8988T (cell line): ENCODE data around the gene BRD9.
A peak's percentile ranks its signal among the peaks of the same experiment; 100 is the strongest.
"Not testable (repeated sequence)": the region's sequence is repeated elsewhere in the genome, so short reads cannot be mapped to it uniquely, and the experiment has no call there.

Experiments used
- DNase-seq: peaks from one replicate; pipeline ENCODE4 v3.0.0; 2011

The BRD9 gene

GRCh38 chr5:892394-893136, at the start of gene BRD9, which contains the start of gene TRIP13:
Gene BRD9, minus strand, starts transcription at chr5:892801. Its CDS starts 144 bp downstream, at chr5:892657.
Gene TRIP13, plus strand, starts transcription at chr5:892884. Its CDS starts 115 bp downstream, at chr5:892999.
- peak; percentile 100 for DNase-seq

GRCh38 chr5:940741-941140, 48.1 kb upstream of the BRD9 start:
- DNase-seq = not testable (repeated sequence)

- DNase-seq = no peak
Observed at GRCh38 chr5:939368-939767, 46.8 kb upstream of the BRD9 start.

- no peak for DNase-seq
Observed at GRCh38 chr5:937151-937924, 44.7 kb upstream of the BRD9 start.

DNA sequence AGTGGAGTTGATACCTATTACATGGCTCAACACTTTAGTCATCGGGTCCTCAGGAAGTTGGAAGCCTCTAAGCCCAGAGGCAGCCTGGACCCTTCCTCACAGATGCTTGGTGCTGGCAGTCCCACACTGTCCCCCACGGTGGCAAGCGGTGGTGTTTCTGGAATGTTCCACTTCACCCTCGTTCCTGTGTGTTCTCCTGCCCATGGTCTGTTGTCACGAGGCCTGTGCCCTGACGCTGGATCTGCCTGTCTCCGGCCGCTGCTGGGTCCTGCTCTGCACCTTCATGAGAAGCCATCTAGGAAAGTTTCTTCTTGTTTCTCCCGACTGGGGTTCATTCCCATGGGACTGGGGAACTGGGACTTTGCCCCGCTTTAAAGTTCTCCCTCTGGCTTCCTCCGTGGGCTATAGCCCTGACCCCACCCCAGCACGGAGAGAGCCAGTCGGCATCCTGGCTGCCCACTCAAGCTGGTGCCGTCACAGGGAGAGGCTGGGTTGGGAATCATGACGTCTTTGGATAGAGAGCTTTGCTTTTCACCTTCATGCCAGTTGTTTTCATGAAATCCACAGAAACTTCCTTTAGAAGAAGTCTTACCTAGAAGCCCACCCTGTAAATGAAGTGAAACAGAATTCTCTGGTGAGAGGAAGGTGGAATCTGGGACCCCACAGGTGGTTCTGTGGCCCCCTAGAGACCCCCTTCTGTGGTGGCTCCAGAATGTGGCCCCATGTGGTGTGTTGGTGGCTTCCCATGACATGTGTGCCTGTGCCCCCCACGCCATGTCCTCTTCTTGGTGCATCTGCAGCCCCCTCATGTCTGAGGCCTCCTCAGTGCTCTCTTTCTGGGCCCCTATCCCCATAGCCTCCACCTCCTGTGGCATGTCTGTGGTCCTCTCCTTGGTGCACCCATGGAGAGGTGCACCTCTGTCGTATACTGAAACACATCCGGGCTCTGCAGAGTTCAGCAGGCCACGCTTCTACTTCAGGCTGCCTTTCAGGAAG, 43.8 kb upstream of the BRD9 start:
- no peak for DNase-seq

- DNase-seq = no peak
Observed at GRCh38 chr5:935510-936084, 43.0 kb upstream of the BRD9 start.

- not testable (repeated sequence) for DNase-seq
Observed at GRCh38 chr5:934381-934967, 41.9 kb upstream of the BRD9 start.

GRCh38 chr5:933951-934350, 41.4 kb upstream of the BRD9 start:
- DNase-seq = not testable (repeated sequence)

DNA sequence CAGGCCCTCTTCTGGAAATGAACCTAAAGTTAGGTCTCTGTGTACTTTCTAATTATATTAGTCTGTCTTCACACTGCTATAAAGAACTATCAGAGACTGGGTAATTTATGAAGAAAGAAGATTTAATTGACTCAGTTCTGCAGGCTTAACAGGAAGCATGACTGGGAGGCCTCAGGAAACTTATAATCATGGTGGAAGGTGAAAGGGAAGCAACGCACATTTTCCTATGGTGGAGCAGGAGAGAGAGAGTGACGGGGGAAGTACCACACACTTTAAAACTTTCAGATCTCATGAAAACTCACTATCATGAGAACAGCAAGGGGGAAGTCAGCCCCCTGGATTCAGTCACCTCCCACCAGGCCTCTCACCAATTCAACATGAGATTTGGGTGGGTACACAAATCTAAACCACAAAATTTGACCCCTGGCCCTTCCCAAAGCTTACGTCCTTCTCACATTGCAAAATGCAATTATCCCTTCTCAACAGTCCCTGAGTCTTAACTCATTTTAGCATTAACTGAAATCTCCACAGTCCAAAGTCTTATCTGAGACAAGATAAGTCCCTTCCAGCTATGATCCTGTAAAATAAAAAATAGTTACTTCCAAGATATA, 40.8 kb upstream of the BRD9 start:
- DNase-seq = no peak

DNA sequence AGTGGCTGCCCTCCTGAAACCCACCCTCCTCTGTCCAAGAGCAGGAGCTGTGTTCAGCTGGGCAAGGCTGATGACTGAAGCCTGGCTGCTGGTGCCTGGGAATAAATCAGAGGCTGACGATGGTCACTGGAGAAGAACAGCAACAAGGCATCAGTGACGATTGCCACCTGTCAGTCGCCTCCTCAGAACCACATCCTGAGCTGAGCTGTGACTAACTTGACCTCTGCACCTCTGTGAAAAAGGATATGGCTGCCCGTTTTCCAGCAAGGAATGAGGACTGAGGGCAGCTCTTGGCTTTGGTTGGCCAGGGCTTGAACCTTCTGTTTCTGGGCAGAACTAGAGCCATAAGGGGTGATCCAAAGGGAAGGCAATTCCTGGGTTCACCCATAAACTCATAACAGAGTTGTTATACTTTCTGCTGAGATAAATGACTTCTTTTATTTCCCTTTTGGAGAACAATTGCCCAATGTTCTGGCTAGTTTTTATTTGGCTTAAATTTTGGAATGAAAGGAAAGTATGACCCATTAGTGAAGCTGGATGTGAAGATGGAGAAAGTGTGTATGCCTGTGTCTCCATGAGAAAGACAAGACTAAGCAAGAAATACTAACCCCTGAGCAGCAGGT, 40.1 kb upstream of the BRD9 start:
- DNase-seq = no peak

DNA sequence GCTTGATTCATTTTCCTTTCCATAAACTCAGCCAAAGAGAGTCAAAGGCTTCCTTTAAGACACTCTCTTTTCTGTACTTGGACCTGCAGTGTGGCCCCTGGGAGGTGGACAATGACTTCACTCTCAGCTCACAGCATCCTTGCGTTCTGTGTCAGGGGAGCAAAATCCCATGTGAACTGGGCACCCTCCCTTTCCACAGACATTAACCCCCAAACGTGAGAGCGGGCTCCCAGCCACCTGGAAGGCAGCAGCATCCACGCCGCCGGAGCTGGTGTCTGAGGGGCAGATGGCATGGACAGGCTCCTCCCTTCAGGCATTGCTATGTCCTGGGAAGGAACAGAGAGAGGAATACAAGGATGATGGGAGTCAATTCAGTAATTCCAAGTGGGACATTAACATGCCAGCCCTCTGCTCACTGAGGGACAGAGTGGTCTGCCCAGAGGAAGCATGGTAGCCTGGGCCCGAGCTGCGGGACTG, 39.6 kb upstream of the BRD9 start:
- DNase-seq = no peak

GRCh38 chr5:931570-932145, 39.1 kb upstream of the BRD9 start:
- DNase-seq = no peak

- DNase-seq = no peak
Observed at GRCh38 chr5:930866-931265, 38.3 kb upstream of the BRD9 start.

DNA sequence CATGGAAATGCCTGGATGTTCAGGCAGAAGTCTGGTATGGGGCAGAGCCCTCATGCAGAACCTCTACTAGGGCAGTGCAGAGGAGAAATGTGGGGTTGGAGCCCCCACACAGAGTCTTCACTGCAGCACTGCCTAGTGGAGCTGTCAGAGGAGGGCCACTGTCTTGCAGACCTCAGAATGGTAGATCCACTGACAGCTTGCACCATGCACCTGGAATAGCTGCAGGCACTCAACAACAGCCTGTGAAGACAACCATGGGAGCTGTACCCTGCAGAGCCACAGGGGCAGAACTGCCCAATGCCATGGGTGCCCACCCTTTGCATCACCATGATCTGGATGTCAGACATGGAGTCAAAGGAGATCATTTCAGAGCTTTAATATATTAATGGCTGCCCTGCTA, 37.0 kb upstream of the BRD9 start:
- DNase-seq = no peak

- not testable (repeated sequence) for DNase-seq
Observed at GRCh38 chr5:929182-929581, 36.6 kb upstream of the BRD9 start.

- DNase-seq = no peak
Observed at GRCh38 chr5:927172-928015, 34.8 kb upstream of the BRD9 start.

DNA sequence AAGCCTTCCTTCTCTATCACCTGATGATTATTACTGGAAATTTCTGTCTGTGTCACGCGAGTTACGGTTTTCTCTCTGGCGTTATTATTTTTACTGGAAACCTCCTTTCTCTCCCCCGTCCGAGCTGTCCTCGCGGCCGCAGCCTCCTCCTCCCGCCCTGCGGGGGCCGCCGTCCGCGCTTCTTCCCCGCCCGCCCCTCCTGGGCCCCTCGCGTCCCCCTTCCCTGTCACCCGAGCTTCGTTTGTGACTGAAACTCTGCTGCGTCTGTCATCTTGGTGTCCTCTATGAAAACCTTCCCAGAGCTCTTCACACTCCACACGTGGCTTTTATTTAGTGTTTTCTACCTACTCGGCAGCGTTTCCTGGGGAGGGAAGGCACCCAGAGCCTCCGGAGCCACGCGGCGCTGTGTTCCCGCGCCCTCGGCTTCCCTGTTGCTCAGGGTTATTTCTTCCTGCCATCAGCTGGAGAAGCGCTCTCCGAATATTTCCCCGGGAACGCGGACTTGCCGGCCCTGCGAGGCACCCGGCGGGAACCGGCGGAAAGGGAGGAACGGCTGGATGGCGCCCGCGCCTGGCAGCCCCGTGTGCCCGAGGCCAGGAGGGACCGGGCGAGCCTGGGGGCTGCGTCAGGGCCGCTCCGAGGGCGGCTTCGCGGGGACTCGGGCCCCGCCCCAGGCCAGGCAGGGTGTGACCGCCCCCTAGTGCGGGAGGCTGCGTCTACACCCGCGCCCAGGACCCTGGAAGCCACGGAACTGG, 34.0 kb upstream of the BRD9 start:
- DNase-seq = peak; percentile 76

- DNase-seq = peak; percentile 99
Observed at GRCh38 chr5:923281-923873, 30.8 kb upstream of the BRD9 start.
